ENCODE measurements around the gene SLC29A2. TPM values are rescaled to one million over a fixed set of nuclear protein-coding genes. Genes with fewer than 3 reads are reported as not detected.
A peak's percentile ranks its signal among the peaks of the same experiment; 100 is the strongest.

Gene SLC29A2
- total RNA-seq, 1 experiment from 2014 or later, result 7.0 TPM

DNA sequence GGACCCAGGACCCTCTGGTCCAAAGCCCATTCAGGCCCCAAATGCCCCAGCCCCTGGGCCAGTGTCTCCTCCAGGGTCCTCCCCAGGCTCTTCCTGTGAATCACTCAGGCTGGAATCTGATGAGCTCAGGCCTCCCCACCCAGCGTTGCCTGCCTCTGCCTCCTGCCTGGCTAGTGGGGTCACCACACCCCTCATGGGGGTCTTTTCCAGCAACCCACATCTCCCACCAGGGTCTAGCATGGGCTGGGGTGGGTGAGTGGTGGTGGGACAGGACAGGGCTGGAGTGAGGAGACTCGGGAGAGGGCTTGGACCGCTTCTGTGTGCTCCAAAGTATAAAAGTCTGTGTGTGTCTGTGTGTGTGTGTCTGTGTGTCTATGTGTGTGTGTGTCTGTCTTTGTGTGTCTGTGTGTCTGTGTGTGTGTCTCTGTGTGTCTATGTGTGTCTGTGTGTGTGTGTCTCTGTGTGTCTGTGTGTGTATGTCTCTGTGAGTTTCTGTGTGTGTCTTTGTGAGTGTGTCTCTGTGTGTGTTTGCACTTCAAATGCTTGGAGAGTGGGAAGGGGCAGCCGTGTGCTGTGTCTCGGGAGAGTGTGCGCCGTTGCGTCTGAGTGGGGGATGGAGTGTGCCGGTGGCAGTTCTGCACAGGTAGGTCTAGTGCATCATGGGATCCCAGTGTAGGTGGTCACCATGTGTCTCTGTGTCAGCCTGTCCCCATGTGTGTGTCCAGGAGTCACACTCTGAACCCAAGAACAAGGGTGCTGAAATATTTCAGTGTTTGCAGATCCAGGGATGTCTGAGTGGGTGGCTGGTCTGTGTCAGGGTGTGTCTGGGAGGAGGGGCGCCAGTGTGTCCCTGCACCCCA is 44.2 kb downstream of the SLC29A2 start:
- ChIA-PET CTCF (interaction anchor here (0.7 to 1.0 kb wide), 3 partner anchors 15 to 368 kb away, joined by 4 to 6 read pairs (median 5); no protein-coding TSS in a partner anchor), POLR2A (interaction anchor here (0.6 to 1.8 kb wide), 10 partner anchors 8 to 45 kb away, joined by 3 to 20 read pairs (median 7); partner anchors contain the start of genes BRMS1, RIN1 and YIF1A)
- Mint-ChIP-seq H3K4me3 (ENCODE audit: unreplicated experiment) (no peak overlapping the region), H3K4me1 (ENCODE audit: insufficient read depth, unreplicated experiment) (peaks cover 52% of the 10 kb centered on the region), H3K27me3 (ENCODE audit: insufficient read depth, unreplicated experiment) (no peaks in the 10 kb centered on the region), H3K36me3 (ENCODE audit: insufficient read depth, unreplicated experiment) (peaks cover 12% of the 10 kb centered on the region), H3K27ac (ENCODE audit: low read depth, unreplicated experiment) (peak overlapping the region; percentile 4), H3K9me3 (ENCODE audit: unreplicated experiment) (no peaks in the 10 kb centered on the region)
- TF ChIP-seq, protein P1, sequence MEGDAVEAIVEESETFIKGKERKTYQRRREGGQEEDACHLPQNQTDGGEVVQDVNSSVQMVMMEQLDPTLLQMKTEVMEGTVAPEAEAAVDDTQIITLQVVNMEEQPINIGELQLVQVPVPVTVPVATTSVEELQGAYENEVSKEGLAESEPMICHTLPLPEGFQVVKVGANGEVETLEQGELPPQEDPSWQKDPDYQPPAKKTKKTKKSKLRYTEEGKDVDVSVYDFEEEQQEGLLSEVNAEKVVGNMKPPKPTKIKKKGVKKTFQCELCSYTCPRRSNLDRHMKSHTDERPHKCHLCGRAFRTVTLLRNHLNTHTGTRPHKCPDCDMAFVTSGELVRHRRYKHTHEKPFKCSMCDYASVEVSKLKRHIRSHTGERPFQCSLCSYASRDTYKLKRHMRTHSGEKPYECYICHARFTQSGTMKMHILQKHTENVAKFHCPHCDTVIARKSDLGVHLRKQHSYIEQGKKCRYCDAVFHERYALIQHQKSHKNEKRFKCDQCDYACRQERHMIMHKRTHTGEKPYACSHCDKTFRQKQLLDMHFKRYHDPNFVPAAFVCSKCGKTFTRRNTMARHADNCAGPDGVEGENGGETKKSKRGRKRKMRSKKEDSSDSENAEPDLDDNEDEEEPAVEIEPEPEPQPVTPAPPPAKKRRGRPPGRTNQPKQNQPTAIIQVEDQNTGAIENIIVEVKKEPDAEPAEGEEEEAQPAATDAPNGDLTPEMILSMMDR (IDR thresholded peaks at IDR 0.05; ENCODE audit: unreplicated experiment), result no peak
- DNase-seq (ENCODE audit: unreplicated experiment), result peak; percentile 36
- no TSS peak for BruUV-seq (replicated peaks)
- intact Hi-C loops (cut with micrococcal nuclease), result loop anchor here (1.0 kb wide), 3 partner anchors 9 to 62 kb away; partner anchors contain the start of gene RIN1

DNA sequence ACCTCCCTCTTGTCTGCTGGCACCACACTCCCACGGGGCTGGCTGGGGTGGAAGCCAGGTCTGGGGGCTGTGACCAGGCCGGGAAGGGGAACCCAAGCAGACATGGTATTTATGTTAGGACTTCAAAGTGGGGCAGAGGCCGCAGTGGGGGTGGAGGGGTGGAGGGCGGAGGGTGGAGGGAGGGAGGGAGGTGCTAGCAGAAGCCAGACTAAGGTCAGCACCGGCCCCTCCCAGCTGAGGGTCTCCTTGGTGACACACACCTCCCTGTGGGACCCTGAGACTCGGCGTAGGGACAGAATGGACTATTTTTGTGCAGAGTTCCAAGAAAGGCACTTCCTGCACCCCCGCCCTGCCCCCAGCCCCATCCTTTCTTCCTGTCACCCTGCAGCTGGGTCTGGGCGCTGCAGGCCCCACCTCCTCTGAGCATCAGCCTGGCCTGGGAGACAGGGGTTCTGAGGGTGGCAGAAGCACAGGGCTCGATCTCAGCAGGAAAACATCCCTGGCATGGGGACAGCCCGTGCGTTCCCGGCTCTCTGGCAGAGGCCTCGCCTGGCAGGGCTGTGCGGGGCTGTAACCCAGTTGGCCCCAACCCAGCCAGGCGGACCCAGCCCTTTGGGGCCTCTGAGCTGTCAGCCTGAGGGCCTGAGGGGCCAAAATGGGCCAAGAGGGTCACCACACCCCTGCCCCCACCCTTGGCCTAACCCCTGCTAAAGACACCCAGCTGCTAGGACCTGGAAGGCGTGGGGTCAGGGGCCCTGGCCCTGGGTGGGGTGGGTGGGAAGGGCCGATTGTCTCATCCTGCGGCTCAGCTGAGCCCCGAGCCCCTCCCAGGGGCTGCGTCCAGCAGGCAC is 45.1 kb downstream of the SLC29A2 start:
- POLR2A ChIA-PET, result interaction anchor here (0.6 to 1.8 kb wide), 11 partner anchors 8 to 351 kb away, joined by 3 to 20 read pairs (median 4); partner anchors contain the start of genes BRMS1, RIN1 and YIF1A
- no TSS peak for BruUV-seq (replicated peaks)
- H3K4me3 Mint-ChIP-seq (ENCODE audit: unreplicated experiment), result no peak overlapping the region

DNA sequence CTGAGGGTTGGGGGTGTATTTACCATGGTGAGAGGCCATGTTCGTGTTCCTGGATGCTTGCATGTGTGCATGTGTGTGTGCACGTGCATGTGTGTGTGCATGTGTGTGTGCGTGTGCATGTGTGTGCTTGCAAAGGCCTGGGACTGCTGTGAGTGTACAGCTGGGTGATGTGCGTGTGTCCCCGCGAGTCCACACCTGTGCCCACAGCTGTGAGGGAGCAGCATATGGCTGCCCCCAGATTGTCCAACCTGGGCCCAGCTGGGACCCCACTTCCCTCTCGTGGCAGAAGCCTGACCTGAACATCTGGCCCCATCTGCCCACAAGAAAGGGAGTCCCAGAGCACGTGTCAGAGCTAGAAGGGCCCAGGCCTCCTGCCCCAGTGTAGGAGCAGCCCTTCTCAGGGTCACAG is 46.3 kb downstream of the SLC29A2 start:
- Mint-ChIP-seq H3K27me3 (ENCODE audit: insufficient read depth, unreplicated experiment) (no peaks in the 10 kb centered on the region), H3K4me1 (ENCODE audit: insufficient read depth, unreplicated experiment) (peaks cover 51% of the 10 kb centered on the region), H3K4me3 (ENCODE audit: unreplicated experiment) (no peak overlapping the region), H3K36me3 (ENCODE audit: insufficient read depth, unreplicated experiment) (no peaks in the 10 kb centered on the region), H3K27ac (ENCODE audit: low read depth, unreplicated experiment) (no peak overlapping the region), H3K9me3 (ENCODE audit: unreplicated experiment) (no peaks in the 10 kb centered on the region)
- ChIA-PET CTCF (interaction anchor here (1.3 kb wide), 1 partner anchor 14 kb away, joined by 6 read pairs; no protein-coding TSS in a partner anchor), POLR2A (interaction anchor here (1.1 to 1.2 kb wide), 2 partner anchors 14 to 20 kb away, joined by 4 to 5 read pairs; partner anchors contain the start of gene BRMS1)
- TF ChIP-seq, protein P1 (IDR thresholded peaks at IDR 0.05; ENCODE audit: unreplicated experiment), result no peak
- DNase-seq (ENCODE audit: unreplicated experiment), result no peak
- intact Hi-C loops (cut with micrococcal nuclease), result no loop called here
- BruUV-seq (replicated peaks), result no TSS peak

More for the DNA sequence above, 45.1 kb downstream of the SLC29A2 start:
- H3K27me3 Mint-ChIP-seq (ENCODE audit: insufficient read depth, unreplicated experiment), result no peaks in the 10 kb centered on the region
- CTCF ChIA-PET, result interaction anchor here (0.7 to 1.0 kb wide), 4 partner anchors 14 to 369 kb away, joined by 3 to 6 read pairs (median 4); no protein-coding TSS in a partner anchor
- H3K36me3 Mint-ChIP-seq (ENCODE audit: insufficient read depth, unreplicated experiment), result peaks cover 6% of the 10 kb centered on the region
- peak overlapping the region; percentile 76 for H3K27ac Mint-ChIP-seq (ENCODE audit: low read depth, unreplicated experiment)
- no peaks in the 10 kb centered on the region for H3K9me3 Mint-ChIP-seq (ENCODE audit: unreplicated experiment)
- peak; percentile 33 for DNase-seq (ENCODE audit: unreplicated experiment)
- H3K4me1 Mint-ChIP-seq (ENCODE audit: insufficient read depth, unreplicated experiment), result peaks cover 52% of the 10 kb centered on the region
- intact Hi-C loops (cut with micrococcal nuclease), result no loop called here
- TF ChIP-seq, protein P1 (IDR thresholded peaks at IDR 0.05; ENCODE audit: unreplicated experiment), result no peak
